MM.1S (cell line): ENCODE measurements around the gene MORN5.

Experiments
- CTCF ChIP-seq: fragments of 300-600 bp; sonication (generic); IDR thresholded peaks from 2 replicates; pipeline ENCODE4 v1.5.1; 2016; ENCODE audit warnings: antibody characterized with exemption, low read length, mixed read lengths
- EZH2 ChIP-seq: fragments of 300-600 bp; sonication (generic); optimal IDR thresholded peaks from 2 replicates; pipeline ENCODE3; 2017; ENCODE audit warnings: low read depth, mild to moderate bottlenecking, antibody characterized with exemption, low read length, mixed read lengths

GRCh38 chr9:122179054-122179689 is 19.5 kb downstream of the MORN5 start:
- no peak for TF ChIP-seq CTCF
- TF ChIP-seq EZH2: no peak
